Mesodermal cell (in vitro differentiated cells): ENCODE results near the gene MTHFD1L.

Source experiments
- H3K27ac ChIP-seq: 2 replicates; pipeline ENCODE4 v1.7.0; 2013; ENCODE audit warnings: mild to moderate bottlenecking, low read depth, low read length, moderate library complexity; ENCODE audit not compliant: severe bottlenecking
- H3K36me3 ChIP-seq: 2 replicates; pipeline ENCODE4 v1.7.1; 2013; ENCODE audit warnings: mild to moderate bottlenecking, low read length, moderate library complexity; ENCODE audit not compliant: control insufficient read depth, insufficient read depth
- H3K4me1 ChIP-seq: one replicate; pipeline ENCODE4 v1.7.1; 2013; ENCODE audit warnings: mild to moderate bottlenecking, low read length; ENCODE audit not compliant: insufficient read depth, control insufficient read depth, poor library complexity, severe bottlenecking
- H3K4me3 ChIP-seq: 2 replicates; pipeline ENCODE4 v1.7.0; 2013; ENCODE audit warnings: low read length, control low read depth, mild to moderate bottlenecking; ENCODE audit not compliant: insufficient read depth, poor library complexity, severe bottlenecking; ENCODE audit errors: extremely low read depth
- H3K9me3 ChIP-seq: 2 replicates; pipeline ENCODE4 v1.7.1; 2013; ENCODE audit warnings: mild to moderate bottlenecking, low read length, moderate library complexity; ENCODE audit not compliant: control insufficient read depth
- WGBS, 2 experiments: methylation state at CpG; one replicate each; pipeline ENCODE4 v1.1.5; 2013; ENCODE audit warnings: missing lambda C conversion rate in 2 of 2; ENCODE audit not compliant: insufficient coverage in 2 of 2; 5-methylcytosine and 5-hydroxymethylcytosine counted together

MTHFD1L gene

DNA sequence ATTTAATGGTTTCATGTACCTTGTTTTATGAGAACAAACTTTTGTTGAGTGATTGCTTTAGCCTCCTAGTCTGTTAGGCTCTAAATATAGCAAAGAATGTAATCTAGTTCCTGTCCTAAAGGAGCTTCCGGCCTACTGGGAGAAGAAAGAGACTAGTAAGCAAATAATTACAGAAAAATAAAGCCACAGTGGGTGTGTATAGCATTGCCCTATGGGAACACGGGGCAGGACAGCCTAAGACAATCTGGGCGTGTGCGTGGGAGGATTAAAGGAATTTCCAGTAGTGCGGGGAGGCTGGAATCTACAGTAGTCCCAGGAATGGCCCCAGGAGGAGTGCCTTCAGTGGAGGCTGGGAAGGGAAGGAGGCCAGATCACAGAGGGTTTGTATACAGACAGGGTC is 276.2 kb downstream of the MTHFD1L start:
- H3K27ac ChIP-seq: no peak overlapping the region
- no peak overlapping the region for H3K4me3 ChIP-seq
- WGBS, 2 experiments: 89 to 91% methylated on average over 4 of the region's 5 CpGs
- no peaks in the 10 kb centered on the region for H3K9me3 ChIP-seq
- peaks cover 15% of the 10 kb centered on the region for H3K4me1 ChIP-seq
- no peaks in the 10 kb centered on the region for H3K36me3 ChIP-seq

GRCh38 chr6:151142676-151143075 is 277.2 kb downstream of the MTHFD1L start:
- WGBS, 2 experiments: 93 to 94% methylated on average over 3 to 4 of the region's 5 CpGs
- Histone ChIP-seq H3K9me3 (no peaks in the 10 kb centered on the region), H3K4me3 (no peak overlapping the region), H3K36me3 (no peaks in the 10 kb centered on the region), H3K4me1 (peaks cover 15% of the 10 kb centered on the region), H3K27ac (no peak overlapping the region)

DNA sequence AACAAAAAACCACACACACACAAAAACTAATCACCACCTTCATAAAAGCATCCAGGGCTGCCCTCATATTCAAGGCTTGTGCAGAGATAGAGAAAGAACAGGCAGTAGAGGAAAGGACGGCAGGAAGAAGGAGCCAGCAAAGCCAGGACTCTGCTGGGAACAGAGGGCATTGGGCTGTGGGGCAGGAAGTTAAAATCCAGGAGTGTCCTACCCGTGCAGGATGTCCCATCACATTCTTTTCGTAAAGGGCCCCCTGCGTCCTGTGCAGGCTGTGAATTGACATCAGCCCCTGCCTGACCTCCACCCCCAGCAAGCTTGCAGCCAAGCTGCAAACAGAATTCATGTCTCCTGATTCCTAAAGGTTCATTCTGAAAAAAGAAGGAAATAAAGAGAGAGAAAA is 277.8 kb downstream of the MTHFD1L start:
- Histone ChIP-seq H3K4me1 (peaks cover 15% of the 10 kb centered on the region), H3K4me3 (no peak overlapping the region), H3K9me3 (no peaks in the 10 kb centered on the region), H3K27ac (no peak overlapping the region), H3K36me3 (no peaks in the 10 kb centered on the region)
- WGBS, 2 experiments: 53 to 70% methylated on average over 3 to 4 of the region's 4 CpGs

DNA sequence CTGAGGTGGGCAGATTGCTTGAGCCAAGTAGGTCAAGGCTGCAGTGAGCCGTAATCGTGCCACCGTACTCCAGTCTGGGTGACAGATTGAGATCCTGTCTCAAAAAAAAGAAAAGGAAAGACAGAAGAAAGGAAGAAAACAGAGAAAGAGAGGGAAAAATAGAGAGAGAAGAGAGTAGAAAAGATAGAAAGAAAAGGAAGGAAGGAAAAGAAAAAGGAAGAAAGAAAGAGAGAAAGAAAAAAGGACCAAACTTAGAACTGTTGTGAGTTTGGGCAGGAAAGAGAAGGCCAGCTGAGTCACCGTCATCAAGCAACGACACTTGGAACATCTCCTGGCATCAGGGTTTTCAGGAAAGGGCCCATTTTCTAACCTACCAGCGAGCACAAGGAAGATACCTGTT is 278.3 kb downstream of the MTHFD1L start:
- H3K36me3 ChIP-seq: no peaks in the 10 kb centered on the region
- H3K27ac ChIP-seq: no peak overlapping the region
- no peak overlapping the region for H3K4me3 ChIP-seq
- 91 to 93% methylated on average over 6 of the region's 6 CpGs for WGBS, 2 experiments
- H3K4me1 ChIP-seq: peaks cover 15% of the 10 kb centered on the region
- no peaks in the 10 kb centered on the region for H3K9me3 ChIP-seq

GRCh38 chr6:151147118-151147832 is 281.8 kb downstream of the MTHFD1L start:
- Histone ChIP-seq H3K9me3 (no peaks in the 10 kb centered on the region), H3K4me1 (peaks cover 8% of the 10 kb centered on the region), H3K4me3 (no peak overlapping the region), H3K27ac (no peak overlapping the region), H3K36me3 (no peaks in the 10 kb centered on the region)
- WGBS, 2 experiments: 92 to 94% methylated on average over 9 to 13 of the region's 14 CpGs

DNA sequence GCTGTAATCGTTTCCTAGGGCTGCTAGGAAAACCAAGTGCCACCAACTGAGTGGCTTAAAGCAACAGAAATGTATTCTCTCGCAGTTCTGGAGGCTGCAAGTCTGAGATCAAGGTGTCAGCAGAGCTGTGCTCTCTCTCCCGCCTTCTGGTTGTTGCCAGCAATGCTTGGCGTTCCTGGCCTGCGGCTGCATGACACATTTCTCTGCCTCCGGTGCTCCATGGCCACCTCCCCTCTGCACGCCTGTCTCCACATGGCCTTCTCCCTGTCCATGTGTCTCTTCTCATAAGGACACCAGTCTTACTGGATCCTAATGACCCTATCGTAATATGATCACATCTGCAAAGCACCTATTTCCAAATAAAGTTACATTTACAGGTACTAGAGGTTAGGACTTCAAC is 282.6 kb downstream of the MTHFD1L start:
- Histone ChIP-seq H3K27ac (no peak overlapping the region), H3K36me3 (no peaks in the 10 kb centered on the region), H3K4me1 (peaks cover 6% of the 10 kb centered on the region), H3K4me3 (no peak overlapping the region), H3K9me3 (no peaks in the 10 kb centered on the region)
- 82 to 91% methylated on average over 7 to 8 of the region's 8 CpGs for WGBS, 2 experiments

GRCh38 chr6:151149793-151150192 is 284.3 kb downstream of the MTHFD1L start:
- Histone ChIP-seq H3K9me3 (no peaks in the 10 kb centered on the region), H3K4me3 (no peak overlapping the region), H3K4me1 (no peaks in the 10 kb centered on the region), H3K36me3 (no peaks in the 10 kb centered on the region), H3K27ac (no peak overlapping the region)
- WGBS, 2 experiments: 89 to 100% methylated on average over 1 of the region's 3 CpGs
